Mucosa of rectum (tissue), 2 donors: ENCODE measurements around the gene SERPINB1.

Experiments
- H3K27ac ChIP-seq, 2 donors: one replicate each; pipeline ENCODE4 v1.7.0; 2013; ENCODE audit warnings: inconsistent platforms in 2 of 2, low read depth in 2 of 2, low read length in 2 of 2
- H3K27me3 ChIP-seq, 2 donors: one replicate each; pipeline ENCODE4 v1.7.0; 2013; ENCODE audit warnings: low read length in 2 of 2; ENCODE audit not compliant: control insufficient read depth in 2 of 2, insufficient read depth in 2 of 2
- H3K36me3 ChIP-seq, 2 donors: one replicate each; pipeline ENCODE4 v1.7.0; 2013; ENCODE audit warnings: low read length in 2 of 2; ENCODE audit not compliant: control insufficient read depth in 2 of 2, insufficient read depth in 2 of 2
- H3K4me1 ChIP-seq, 2 donors: one replicate each; pipeline ENCODE4 v1.7.0; 2013; ENCODE audit warnings: low read length in 2 of 2, mild to moderate bottlenecking in 1 of 2; ENCODE audit not compliant: control insufficient read depth in 2 of 2, insufficient read depth in 2 of 2
- H3K4me3 ChIP-seq, 2 donors: one replicate each; pipeline ENCODE4 v1.7.0; 2013; ENCODE audit warnings: low read length in 2 of 2
- H3K9ac ChIP-seq, 2 donors: one replicate each; pipeline ENCODE4 v1.7.0; 2013; ENCODE audit warnings: low read length in 2 of 2, low read depth in 1 of 2, mild to moderate bottlenecking in 1 of 2
- H3K9me3 ChIP-seq, 2 donors: one replicate each; pipeline ENCODE4 v1.7.0; 2013; ENCODE audit warnings: low read length in 2 of 2; ENCODE audit not compliant: control insufficient read depth in 2 of 2
- donor health status: healthy.
- donor health status: Normal muscosa, but diverticular disease.

The SERPINB1 gene

DNA sequence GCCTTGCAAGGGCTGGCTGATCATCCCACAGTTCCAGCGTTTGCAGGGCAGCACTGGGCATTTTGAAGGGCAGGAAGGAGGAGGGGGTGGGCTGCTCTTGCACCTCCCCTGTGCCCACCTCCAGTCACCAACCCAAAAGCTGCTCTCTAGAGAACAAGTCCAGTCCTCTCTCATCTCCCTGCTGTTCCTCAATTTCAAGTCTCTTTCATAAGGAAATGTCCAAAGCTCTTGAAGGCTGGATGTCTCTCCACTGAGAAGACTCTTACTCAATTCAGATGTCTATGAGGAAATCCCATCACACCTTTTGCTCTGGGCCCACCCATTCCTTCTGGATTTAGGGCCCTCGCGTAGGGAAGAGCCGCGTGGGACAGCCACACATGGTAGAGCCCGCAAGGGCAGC is 44.8 kb downstream of the SERPINB1 start:
- H3K36me3 ChIP-seq = no peaks in the 10 kb centered on the region
- H3K4me3 ChIP-seq = no peak overlapping the region
- H3K27ac ChIP-seq = no peak overlapping the region
- H3K9me3 ChIP-seq = no peaks in the 10 kb centered on the region
- H3K27me3 ChIP-seq = no peaks in the 10 kb centered on the region
- no peak overlapping the region for H3K9ac ChIP-seq
- peaks cover 8 to 12% of the 10 kb centered on the region in 2 donors for H3K4me1 ChIP-seq

DNA sequence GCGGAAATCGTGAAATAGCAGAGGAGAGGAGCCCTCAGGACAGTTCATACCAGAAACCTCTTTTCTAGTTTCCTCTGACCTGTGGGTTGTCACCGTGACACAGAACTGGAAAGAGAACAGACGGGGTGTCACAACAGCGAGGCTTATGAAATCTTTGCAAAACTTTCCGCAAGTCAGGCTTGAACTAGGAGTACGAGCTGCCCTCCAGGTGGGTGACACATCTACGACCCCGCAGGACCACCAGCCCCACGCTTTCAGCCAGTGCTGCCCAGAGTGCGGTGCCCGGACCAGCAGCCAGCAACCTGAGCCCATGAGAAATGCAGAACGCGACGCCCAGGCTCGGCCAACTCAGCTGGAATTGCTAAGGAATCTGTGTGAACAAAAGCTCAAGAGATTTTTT is 45.7 kb downstream of the SERPINB1 start:
- no peak overlapping the region for H3K9ac ChIP-seq
- H3K27ac ChIP-seq = no peak overlapping the region
- no peaks in the 10 kb centered on the region for H3K27me3 ChIP-seq
- no peaks in the 10 kb centered on the region for H3K9me3 ChIP-seq
- H3K4me1 ChIP-seq = peaks cover 8 to 15% of the 10 kb centered on the region in 2 donors
- no peaks in the 10 kb centered on the region for H3K36me3 ChIP-seq
- no peak overlapping the region for H3K4me3 ChIP-seq

DNA sequence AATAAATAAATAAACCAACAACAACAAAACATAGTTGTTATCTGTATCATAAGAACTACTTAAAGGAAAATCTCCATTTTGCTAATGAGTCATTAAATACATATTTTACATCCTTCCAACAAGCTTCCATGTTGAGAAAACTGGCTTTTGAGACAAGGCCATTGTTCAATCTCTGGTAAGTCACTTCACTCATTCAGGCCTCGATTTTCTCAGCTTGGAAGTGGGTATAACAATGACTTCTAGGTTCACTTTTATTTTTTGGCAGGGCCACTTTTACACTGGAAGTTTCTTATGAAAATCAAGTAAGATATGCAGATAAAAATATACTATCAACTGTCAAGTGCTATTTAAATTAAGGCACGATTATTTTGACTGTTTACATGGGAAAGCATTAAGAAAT is 46.5 kb downstream of the SERPINB1 start:
- H3K36me3 ChIP-seq = no peaks in the 10 kb centered on the region

DNA sequence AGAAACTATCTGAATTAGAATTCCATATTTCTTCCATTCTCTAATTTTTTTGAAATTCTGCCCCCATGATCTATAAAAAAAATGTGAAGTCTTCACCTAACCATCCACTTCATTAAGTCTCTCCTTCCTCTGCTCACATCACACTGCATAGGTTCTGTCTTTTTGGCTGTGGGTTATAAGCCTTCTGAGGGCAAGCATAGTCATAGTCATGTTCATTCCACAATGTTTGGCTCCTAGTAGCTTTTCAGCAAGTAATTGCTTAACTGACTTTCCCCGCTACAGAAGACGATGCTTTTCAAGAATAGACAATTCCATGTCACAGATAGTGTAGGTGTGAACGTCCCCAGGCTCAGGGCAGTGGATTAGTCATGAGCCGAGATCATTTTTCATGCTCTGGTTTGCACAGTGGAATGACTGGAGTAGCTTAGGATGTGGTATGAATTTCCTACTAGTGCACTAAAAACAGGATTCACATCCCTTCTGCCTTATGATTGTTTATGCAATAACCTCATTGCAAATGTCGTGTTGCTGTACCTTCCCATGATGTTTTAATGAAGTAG is 47.4 kb downstream of the SERPINB1 start:
- H3K9ac ChIP-seq = no peak overlapping the region
- H3K4me3 ChIP-seq = no peak overlapping the region
- H3K4me1 ChIP-seq = peaks cover 8 to 15% of the 10 kb centered on the region in 2 donors
- peak overlapping the region in 1 of 2 donors; percentile 24 for H3K27ac ChIP-seq
- H3K27me3 ChIP-seq = no peaks in the 10 kb centered on the region
- no peaks in the 10 kb centered on the region for H3K36me3 ChIP-seq
- no peaks in the 10 kb centered on the region for H3K9me3 ChIP-seq

More for the DNA sequence above, 46.5 kb downstream of the SERPINB1 start:
- H3K27me3 ChIP-seq = no peaks in the 10 kb centered on the region
- no peak overlapping the region for H3K4me3 ChIP-seq
- H3K9ac ChIP-seq = no peak overlapping the region
- no peak overlapping the region for H3K27ac ChIP-seq
- H3K9me3 ChIP-seq = no peaks in the 10 kb centered on the region
- H3K4me1 ChIP-seq = peaks cover 8 to 15% of the 10 kb centered on the region in 2 donors

DNA sequence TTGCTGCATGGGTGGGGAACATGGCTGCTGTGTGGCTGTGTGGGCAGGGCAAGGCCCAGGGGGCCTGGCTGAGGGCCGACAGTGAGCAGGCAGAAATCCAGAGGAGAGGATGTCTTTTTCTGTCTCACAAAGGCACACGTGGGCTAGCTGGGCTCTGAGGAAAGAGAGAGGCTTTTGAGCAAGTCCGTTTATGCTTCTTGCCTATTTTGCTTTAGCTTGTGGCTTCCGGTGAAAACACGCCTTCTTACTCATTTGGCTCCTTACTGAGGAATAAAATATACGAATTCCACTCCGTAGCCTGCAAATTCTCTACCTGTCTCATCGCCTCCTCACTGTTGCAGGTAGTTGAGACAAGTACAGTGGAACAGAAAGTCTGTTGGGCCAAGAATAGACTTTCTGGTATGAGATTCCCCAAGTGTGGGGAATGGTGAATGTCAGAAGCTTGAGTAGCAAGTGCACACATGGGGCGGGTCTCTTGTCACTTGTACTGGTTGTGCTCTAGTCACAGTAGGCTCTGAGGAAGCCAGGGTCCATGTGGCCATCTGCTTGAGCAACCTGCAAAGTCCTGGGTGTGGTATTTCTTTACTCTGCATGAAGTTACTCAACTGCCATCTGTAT is 48.0 kb downstream of the SERPINB1 start:
- Histone ChIP-seq H3K4me3 (no peak overlapping the region), H3K4me1 (peaks cover 8 to 15% of the 10 kb centered on the region in 2 donors), H3K27me3 (no peaks in the 10 kb centered on the region), H3K27ac (peak overlapping the region in 1 of 2 donors; percentile 22), H3K9me3 (no peaks in the 10 kb centered on the region), H3K9ac (no peak overlapping the region), H3K36me3 (peaks cover 0 to 4% of the 10 kb centered on the region in 2 donors)

DNA sequence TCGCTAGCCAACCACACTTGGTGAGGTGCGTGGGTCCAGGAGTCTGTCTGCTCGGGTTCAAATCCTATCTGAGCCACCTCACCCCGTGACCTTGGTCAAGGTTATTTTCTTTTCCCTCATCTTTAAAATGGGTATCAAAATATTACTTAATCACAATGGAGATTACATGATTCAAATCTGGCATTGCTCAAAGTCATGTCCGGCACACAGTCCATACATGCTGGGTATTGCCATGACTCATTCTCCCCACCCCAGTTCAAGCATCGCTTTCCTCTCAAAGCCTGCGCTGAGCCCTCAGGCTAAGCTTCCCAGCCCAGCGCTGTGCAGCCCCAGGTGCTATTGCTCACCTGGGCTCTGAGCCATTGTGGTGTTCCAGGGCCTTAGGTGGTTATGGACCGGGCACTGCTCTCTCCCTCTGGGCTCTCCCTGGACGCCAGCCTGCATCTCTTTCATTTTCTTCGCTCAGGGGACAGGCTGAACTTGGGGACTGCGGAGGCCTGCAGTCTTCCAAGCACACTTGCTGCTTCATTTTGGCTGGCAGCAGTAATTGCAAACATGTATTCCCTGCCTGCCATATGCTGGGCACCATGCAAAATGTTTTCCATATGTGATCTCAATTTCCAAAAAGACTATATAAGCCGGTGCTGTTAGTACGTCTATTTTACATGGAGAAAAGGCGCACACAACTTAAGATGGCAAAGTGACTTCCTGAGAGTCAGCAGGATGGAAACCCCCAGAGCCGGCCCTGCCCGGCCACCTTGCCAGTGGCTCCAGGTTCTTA is 49.1 kb downstream of the SERPINB1 start:
- H3K27me3 ChIP-seq = no peaks in the 10 kb centered on the region
- H3K9ac ChIP-seq = no peak overlapping the region
- H3K4me3 ChIP-seq = no peak overlapping the region
- H3K9me3 ChIP-seq = no peaks in the 10 kb centered on the region
- H3K36me3 ChIP-seq = peaks cover 3 to 4% of the 10 kb centered on the region in 2 donors
- H3K4me1 ChIP-seq = peaks cover 8 to 15% of the 10 kb centered on the region in 2 donors
- H3K27ac ChIP-seq = no peak overlapping the region

DNA sequence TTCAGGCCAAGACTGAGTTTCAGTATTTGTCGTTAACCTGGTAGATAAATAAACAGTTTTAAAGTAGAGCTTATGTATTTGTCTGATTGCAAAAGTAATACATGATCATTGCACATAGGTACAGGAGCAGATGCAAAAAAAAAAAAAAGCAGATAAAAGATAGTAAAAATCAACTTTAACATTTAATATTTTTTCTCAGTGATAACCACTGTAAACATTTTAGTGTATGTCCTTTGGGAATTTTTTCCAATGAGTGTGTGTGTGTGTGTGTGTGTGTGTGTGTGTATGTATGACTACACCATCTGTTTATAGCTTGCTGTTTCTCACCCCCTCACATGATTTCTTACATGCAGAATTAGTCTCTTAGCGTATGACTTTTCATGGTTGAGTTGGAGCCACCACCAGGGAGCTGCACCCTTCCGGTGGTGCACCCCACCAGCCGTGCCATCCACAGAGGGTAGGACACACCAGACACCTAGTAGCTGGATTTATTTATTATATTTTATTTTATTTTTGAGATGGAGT is 50.2 kb downstream of the SERPINB1 start:
- Histone ChIP-seq H3K9ac (no peak overlapping the region), H3K27ac (no peak overlapping the region), H3K27me3 (no peaks in the 10 kb centered on the region), H3K9me3 (no peaks in the 10 kb centered on the region), H3K4me3 (no peak overlapping the region), H3K4me1 (peaks cover 6 to 15% of the 10 kb centered on the region in 2 donors), H3K36me3 (peaks cover 3 to 4% of the 10 kb centered on the region in 2 donors)

DNA sequence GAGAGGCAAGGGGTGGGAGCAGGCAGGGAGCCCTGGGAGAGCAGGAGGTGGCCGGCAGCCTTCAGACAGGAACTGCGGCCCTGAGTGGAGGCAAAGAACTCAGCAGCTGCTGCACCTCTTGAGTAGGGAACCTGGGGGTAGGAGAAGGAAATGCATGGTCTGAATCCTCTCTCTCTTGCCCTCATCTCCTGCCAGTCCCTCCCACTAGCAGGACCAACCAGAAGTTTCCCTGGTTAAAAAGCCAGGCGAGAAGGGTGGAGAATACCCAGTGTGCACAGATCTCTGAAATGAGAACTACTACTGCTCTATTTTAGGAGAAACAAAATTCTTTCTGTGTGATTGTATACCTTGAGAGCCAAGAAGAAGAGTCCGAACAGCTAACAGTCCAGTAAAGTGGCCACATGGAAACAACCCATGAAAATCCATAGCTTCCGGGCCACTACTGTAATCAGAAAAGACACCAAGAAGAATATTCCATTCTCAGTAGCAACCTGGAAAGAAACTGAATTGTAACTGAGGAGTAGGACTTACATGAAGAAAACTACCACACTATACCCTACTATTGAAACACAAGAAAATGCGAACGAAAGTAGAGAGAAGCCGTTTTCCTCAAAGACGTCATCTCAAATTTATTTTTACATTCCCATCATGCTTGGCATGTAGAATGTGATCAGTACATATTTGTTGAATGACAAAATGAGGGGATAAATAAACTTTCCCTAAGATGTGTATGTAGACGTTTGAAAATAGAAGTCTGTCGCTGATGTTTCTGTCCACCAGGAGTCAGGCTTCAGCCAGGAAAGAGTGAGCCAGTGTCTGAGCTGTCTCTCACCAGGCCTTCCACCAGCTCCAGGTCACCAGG is 50.8 kb downstream of the SERPINB1 start:
- no peaks in the 10 kb centered on the region for H3K27me3 ChIP-seq
- peaks cover 6 to 15% of the 10 kb centered on the region in 2 donors for H3K4me1 ChIP-seq
- H3K27ac ChIP-seq = peak overlapping the region; percentile 34 to 53
- no peak overlapping the region for H3K4me3 ChIP-seq
- H3K9me3 ChIP-seq = no peaks in the 10 kb centered on the region
- no peak overlapping the region for H3K9ac ChIP-seq
- peaks cover 3 to 7% of the 10 kb centered on the region in 2 donors for H3K36me3 ChIP-seq

DNA sequence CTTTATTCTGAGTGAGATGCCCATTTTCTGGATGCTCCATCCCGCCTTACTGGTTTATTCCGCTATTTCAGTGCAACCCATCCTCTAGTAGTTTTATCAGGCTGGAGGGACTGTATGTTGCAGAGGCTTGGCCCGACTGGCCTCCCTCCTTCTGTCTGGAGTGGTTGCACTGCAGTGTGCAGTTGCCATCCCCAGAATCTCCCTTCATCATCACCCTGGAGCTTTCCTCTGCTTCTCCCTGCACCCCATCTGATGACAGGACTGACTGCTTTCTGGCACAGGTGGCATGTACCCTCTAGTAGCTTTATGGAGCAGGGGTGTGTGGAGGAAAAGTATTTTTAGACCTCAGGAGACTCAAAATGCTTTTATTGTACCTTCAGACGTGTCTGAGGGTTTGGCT is 55.4 kb downstream of the SERPINB1 start:
- Histone ChIP-seq H3K27ac (no peak overlapping the region), H3K4me3 (no peak overlapping the region), H3K9ac (no peak overlapping the region), H3K36me3 (peaks cover 9 to 21% of the 10 kb centered on the region in 2 donors), H3K9me3 (no peaks in the 10 kb centered on the region), H3K27me3 (no peaks in the 10 kb centered on the region), H3K4me1 (peaks cover 14 to 19% of the 10 kb centered on the region in 2 donors)
